ENCODE measurements around the gene GRIN2C. TPM values are rescaled to one million over a fixed set of nuclear protein-coding genes. Genes with fewer than 3 reads are reported as not detected.

Gene GRIN2C
- total and polyA plus RNA-seq, 2 donors (not counting 1 experiment from before 2014, with no cell fraction given) = 0.03 TPM; not detected in 1

GRCh38 chr17:74850914-74851313 is 8.8 kb downstream of the GRIN2C start:
- POLR2A ChIA-PET = no interaction called here
- no peaks in the 10 kb centered on the region for H3K36me3 ChIP-seq (replicated peaks in 1 of 2; ENCODE audit: control extremely low read depth in 1 of 2, control insufficient read depth in 1 of 2, extremely low read depth in 1 of 2, insufficient read depth in 2 of 2, low read length in 1 of 2)
- no peak overlapping the region for H3K9ac ChIP-seq (ENCODE audit: low read length)
- no peaks in the 10 kb centered on the region for H3K79me2 ChIP-seq (ENCODE audit: control insufficient read depth, insufficient read depth, low read length)
- H2AFZ ChIP-seq (ENCODE audit: insufficient read depth, low read depth, low read length, poor library complexity, severe bottlenecking) = no peak overlapping the region
- no peak overlapping the region for H3K4me3 ChIP-seq (ENCODE audit: control extremely low read depth in 1 of 5, extremely low read depth in 1 of 5, insufficient read depth in 1 of 5, low read depth in 2 of 5, low read length in 4 of 5)
- peaks cover 0 to 8% (median 0%) of the 10 kb centered on the region in 3 donors for H3K9me3 ChIP-seq (ENCODE audit: control extremely low read depth in 1 of 3, control insufficient read depth in 2 of 3, insufficient read depth in 1 of 3, low read length in 2 of 3)
- H3K4me3 Mint-ChIP-seq = no peak overlapping the region
- peaks cover 52% of the 10 kb centered on the region for H3K27me3 Mint-ChIP-seq
- CTCF ChIA-PET = no interaction called here
- ATAC-seq (ENCODE audit: low read depth) = no peak
- H3K4me1 Mint-ChIP-seq = peaks cover 4% of the 10 kb centered on the region
- no peaks in the 10 kb centered on the region for H4K20me1 ChIP-seq (ENCODE audit: control insufficient read depth, insufficient read depth, low read length, poor library complexity, severe bottlenecking)
- H3K27ac Mint-ChIP-seq = no peak overlapping the region
- WGBS (ENCODE audit: insufficient coverage) = 75% methylated on average over 2 of the region's 3 CpGs
- intact Hi-C loops (cut with micrococcal nuclease) = no loop called here
- peaks cover 0 to 55% (median 27%) of the 10 kb centered on the region in 4 experiments for H3K27me3 ChIP-seq (replicated peaks in 1 of 4; ENCODE audit: control extremely low read depth in 1 of 4, control insufficient read depth in 3 of 4, insufficient read depth in 4 of 4, low read length in 3 of 4)
- H3K9me3 Mint-ChIP-seq (ENCODE audit: insufficient read depth) = no peaks in the 10 kb centered on the region
- DNase-seq = no peak
- no peak overlapping the region for H3K27ac ChIP-seq (ENCODE audit: low read length in 2 of 2)
- peaks cover 6 to 16% of the 10 kb centered on the region in 2 donors for H3K4me1 ChIP-seq (ENCODE audit: control insufficient read depth in 2 of 2, insufficient read depth in 2 of 2, low read length in 2 of 2)
- H3K4me2 ChIP-seq (replicated peaks; ENCODE audit: low read depth, low read length, poor library complexity, severe bottlenecking) = no peak overlapping the region
- TF ChIP-seq EZH2 (IDR thresholded peaks at IDR 0.05; ENCODE audit: borderline replicate concordance, insufficient read depth, low read depth, low read length, poor library complexity, severe bottlenecking) (no peak), CTCF (IDR thresholded peaks at IDR 0.05) (no peak)

- H3K36me3 ChIP-seq (replicated peaks in 1 of 2; ENCODE audit: control extremely low read depth in 1 of 2, control insufficient read depth in 1 of 2, extremely low read depth in 1 of 2, insufficient read depth in 2 of 2, low read length in 1 of 2) = no peaks in the 10 kb centered on the region
- no peak overlapping the region for H3K27ac ChIP-seq (ENCODE audit: low read length in 2 of 2)
- peaks cover 0 to 8% (median 0%) of the 10 kb centered on the region in 3 donors for H3K9me3 ChIP-seq (ENCODE audit: control extremely low read depth in 1 of 3, control insufficient read depth in 2 of 3, insufficient read depth in 1 of 3, low read length in 2 of 3)
- H3K27me3 ChIP-seq (replicated peaks in 1 of 4; ENCODE audit: control extremely low read depth in 1 of 4, control insufficient read depth in 3 of 4, insufficient read depth in 4 of 4, low read length in 3 of 4) = peaks cover 0 to 49% (median 25%) of the 10 kb centered on the region in 4 experiments
- H3K4me3 ChIP-seq (ENCODE audit: control extremely low read depth in 1 of 5, extremely low read depth in 1 of 5, insufficient read depth in 1 of 5, low read depth in 2 of 5, low read length in 4 of 5) = no peak overlapping the region
- H3K4me1 Mint-ChIP-seq = peaks cover 4% of the 10 kb centered on the region
- ATAC-seq (ENCODE audit: low read depth) (no peak), DNase-seq (no peak)
- WGBS (ENCODE audit: insufficient coverage) = 89% methylated on average over 17 of the region's 17 CpGs
- no peak overlapping the region for H3K27ac Mint-ChIP-seq
- H4K20me1 ChIP-seq (ENCODE audit: control insufficient read depth, insufficient read depth, low read length, poor library complexity, severe bottlenecking) = no peaks in the 10 kb centered on the region
- no peak overlapping the region for H3K9ac ChIP-seq (ENCODE audit: low read length)
- no peaks in the 10 kb centered on the region for H3K79me2 ChIP-seq (ENCODE audit: control insufficient read depth, insufficient read depth, low read length)
- intact Hi-C loops (cut with micrococcal nuclease) = no loop called here
- peaks cover 51% of the 10 kb centered on the region for H3K27me3 Mint-ChIP-seq
- CTCF ChIA-PET = no interaction called here
- H3K4me3 Mint-ChIP-seq = no peak overlapping the region
- H3K4me1 ChIP-seq (ENCODE audit: control insufficient read depth in 2 of 2, insufficient read depth in 2 of 2, low read length in 2 of 2) = peaks cover 6 to 16% of the 10 kb centered on the region in 2 donors
- no peak overlapping the region for H2AFZ ChIP-seq (ENCODE audit: insufficient read depth, low read depth, low read length, poor library complexity, severe bottlenecking)
- TF ChIP-seq CTCF (IDR thresholded peaks at IDR 0.05) = no peak
- no peak for TF ChIP-seq EZH2 (IDR thresholded peaks at IDR 0.05; ENCODE audit: borderline replicate concordance, insufficient read depth, low read depth, low read length, poor library complexity, severe bottlenecking)
- POLR2A ChIA-PET = no interaction called here
- no peak overlapping the region for H3K4me2 ChIP-seq (replicated peaks; ENCODE audit: low read depth, low read length, poor library complexity, severe bottlenecking)
- no peaks in the 10 kb centered on the region for H3K9me3 Mint-ChIP-seq (ENCODE audit: insufficient read depth)
These were observed 9.4 kb downstream of the GRIN2C start for GRCh38 chr17:74850310-74850709.
